Measurements from ENCODE around the gene MAPKAP1. TPM values are rescaled to one million over a fixed set of nuclear protein-coding genes. Genes with fewer than 3 reads are reported as not detected.

The MAPKAP1 gene
- total and polyA plus RNA-seq, 9 of the 15 experiments (the other 6 are each of a cell fraction or from before 2014, with no cell fraction given) = 2.6 to 82.1 (median 61.1) TPM

GRCh38 chr9:125683486-125683885, 23.5 kb downstream of the MAPKAP1 start:
- Histone ChIP-seq H3K4me1 (replicated peaks in 1 of 2; ENCODE audit: control insufficient read depth in 2 of 2, insufficient read depth in 2 of 2, low read length in 2 of 2) (peaks cover 7 to 17% of the 10 kb centered on the region in 2 experiments; a peak in 3 of 5 replicates), H2AFZ (ENCODE audit: low read depth, low read length) (no peak overlapping the region), H3K27ac (ENCODE audit: extremely low read depth, low read depth, low read length) (no peak overlapping the region), H3K79me2 (ENCODE audit: control insufficient read depth, insufficient read depth, low read length) (peaks cover 18% of the 10 kb centered on the region), H3K4me2 (ENCODE audit: insufficient read depth, low read length) (no peak overlapping the region), H3K9me1 (ENCODE audit: control insufficient read depth, insufficient read depth, low read length) (no peaks in the 10 kb centered on the region), H3K36me3 (ENCODE audit: control insufficient read depth, insufficient read depth, low read length) (no peaks in the 10 kb centered on the region; the same call in 2 of the 3 replicates), H3K27me3 (ENCODE audit: control insufficient read depth in 2 of 2, insufficient read depth in 2 of 2, low read length in 2 of 2) (no peaks in the 10 kb centered on the region), H4K20me1 (replicated peaks; ENCODE audit: control insufficient read depth, insufficient read depth, low read length) (0 out of 2 replicates have a peak, but pooled peaks cover 5% of the 10 kb centered on the region), H3K9ac (ENCODE audit: insufficient read depth in 1 of 2, low read depth in 2 of 2, low read length in 2 of 2) (no peak overlapping the region), H3K4me3 (no peak overlapping the region), H3K9me3 (replicated peaks; ENCODE audit: control insufficient read depth, insufficient read depth, low read depth, low read length) (no peaks in the 10 kb centered on the region)
- intact Hi-C loops (cut with micrococcal nuclease) = no loop called here
- WGBS (ENCODE audit: insufficient coverage, low coverage, missing lambda C conversion rate) = 41% methylated on average over 3 of the region's 3 CpGs
- DNase-seq (ENCODE audit: extremely low read depth in 1 of 4, low spot score in 3 of 4) (no peak), ATAC-seq (no peak), FAIRE-seq (no peak)
- TF ChIP-seq FOXA3 (CRISPR knock-in tag; conservative IDR thresholded peaks at IDR 0.05 in 1 of 2, IDR thresholded peaks at IDR 0.05 in 1 of 2) (no peak), MTA2 (IDR thresholded peaks at IDR 0.05; ENCODE audit: low read depth) (no peak), KDM2B (CRISPR knock-in tag; IDR thresholded peaks at IDR 0.05) (no peak), FOSL1 (tag; conservative IDR thresholded peaks at IDR 0.05) (peak; percentile 80)
- ChIA-PET CTCF (ENCODE audit: low intra/inter-chr PET ratio) (no interaction called here), POLR2A (interaction anchor here (0.7 to 0.8 kb wide), 3 partner anchors 9 to 279 kb away, joined by 3 to 4 read pairs (median 3); no protein-coding TSS in a partner anchor)
- no TSS peak for BruUV-seq (replicated peaks)
- in situ Hi-C loops (cut with MboI) = no loop called here

GRCh38 chr9:125682340-125682739, 24.7 kb downstream of the MAPKAP1 start:
- 55% methylated on average over 2 of the region's 2 CpGs for WGBS (ENCODE audit: insufficient coverage, low coverage, missing lambda C conversion rate)
- DNase-seq (ENCODE audit: extremely low read depth in 1 of 4, low spot score in 3 of 4) = no peak
- Histone ChIP-seq H3K9me3 (replicated peaks; ENCODE audit: control insufficient read depth, insufficient read depth, low read depth, low read length) (no peaks in the 10 kb centered on the region), H3K4me3 (no peak overlapping the region), H3K4me2 (ENCODE audit: insufficient read depth, low read length) (no peak overlapping the region), H3K27ac (ENCODE audit: extremely low read depth, low read depth, low read length) (no peak overlapping the region), H2AFZ (ENCODE audit: low read depth, low read length) (no peak overlapping the region), H3K27me3 (ENCODE audit: control insufficient read depth in 2 of 2, insufficient read depth in 2 of 2, low read length in 2 of 2) (no peaks in the 10 kb centered on the region), H4K20me1 (replicated peaks; ENCODE audit: control insufficient read depth, insufficient read depth, low read length) (0 out of 2 replicates have a peak, but pooled peaks cover 5% of the 10 kb centered on the region), H3K79me2 (ENCODE audit: control insufficient read depth, insufficient read depth, low read length) (peaks cover 6% of the 10 kb centered on the region), H3K9ac (ENCODE audit: insufficient read depth in 1 of 2, low read depth in 2 of 2, low read length in 2 of 2) (no peak overlapping the region), H3K36me3 (ENCODE audit: control insufficient read depth, insufficient read depth, low read length) (no peaks in the 10 kb centered on the region; the same call in 2 of the 3 replicates), H3K9me1 (ENCODE audit: control insufficient read depth, insufficient read depth, low read length) (no peaks in the 10 kb centered on the region), H3K4me1 (replicated peaks in 1 of 2; ENCODE audit: control insufficient read depth in 2 of 2, insufficient read depth in 2 of 2, low read length in 2 of 2) (peaks cover 3 to 13% of the 10 kb centered on the region in 2 experiments; a peak in 3 of 5 replicates)
- ChIA-PET POLR2A (no interaction called here), CTCF (ENCODE audit: low intra/inter-chr PET ratio) (no interaction called here)
- no peak for FAIRE-seq
- intact Hi-C loops (cut with micrococcal nuclease) = no loop called here
- no peak for ATAC-seq
- BruUV-seq (replicated peaks) = no TSS peak
- in situ Hi-C loops (cut with MboI) = no loop called here
- TF ChIP-seq FOXK1 (CRISPR knock-in tag; IDR thresholded peaks at IDR 0.05; ENCODE audit: borderline replicate concordance) = no peak
- TF ChIP-seq BCLAF1 (IDR thresholded peaks at IDR 0.05; ENCODE audit: borderline replicate concordance in 1 of 2, control insufficient read depth in 1 of 2, low read depth in 2 of 2, low read length in 1 of 2) = no peak
- TF ChIP-seq PML (IDR thresholded peaks at IDR 0.05; ENCODE audit: low read length) = no peak
- no peak for TF ChIP-seq ZC3H8 (IDR thresholded peaks at IDR 0.05)
- no peak for TF ChIP-seq POLR2B (IDR thresholded peaks at IDR 0.05; ENCODE audit: low read depth, partially characterized antibody)
- TF ChIP-seq ASH1L (IDR thresholded peaks at IDR 0.05; ENCODE audit: borderline replicate concordance, low read depth, partially characterized antibody) = no peak
- TF ChIP-seq ZNF165 (CRISPR knock-in tag; IDR thresholded peaks at IDR 0.05; ENCODE audit: borderline replicate concordance) = no peak
- TF ChIP-seq RBM17 (IDR thresholded peaks at IDR 0.05; ENCODE audit: borderline replicate concordance, low read depth, low read length) = no peak
- TF ChIP-seq KDM1A (IDR thresholded peaks at IDR 0.05) = no peak
- TF ChIP-seq XRCC3 (IDR thresholded peaks at IDR 0.05) = no peak

Measured in K562 (cell line).